ENCODE measurements around the gene NEDD8. TPM values are rescaled to one million over a fixed set of nuclear protein-coding genes. Genes with fewer than 3 reads are reported as not detected.
"Not testable (repeated sequence)": the region's sequence is repeated elsewhere in the genome, so short reads cannot be mapped to it uniquely, and the experiment has no call there.

Gene NEDD8
- total RNA-seq, 4 donors from 2014 or later: 42.2 to 113 (median 69.9) TPM

GRCh38 chr14:24226473-24226872 is 5.7 kb downstream of the NEDD8 start:
- intact Hi-C loops (cut with DNase I; ENCODE audit: low total_unique reads): no loop called here

GRCh38 chr14:24224618-24225071 is 7.5 kb downstream of the NEDD8 start:
- Histone ChIP-seq H3K27me3 (no peaks in the 10 kb centered on the region), H3K4me1 (no peaks in the 10 kb centered on the region), H3K36me3 (peaks cover 0 to 7% (median 0%) of the 10 kb centered on the region in 4 donors), H3K4me3 (no peak overlapping the region), H3K27ac (no peak overlapping the region), H3K9me3 (no peaks in the 10 kb centered on the region)
- in situ Hi-C loops (cut with MboI; ENCODE audit: low pct_ligation_motif_present in 1 of 4, low pct_unique_long_range_greater_than_20kb in 1 of 4, low sequenced_read_pairs in 3 of 4) (loop anchor here in 3 of 4 donors (25.0 kb wide), 1 partner anchor 213 kb away; the partner anchor contains the start of genes CBLN3 (in 3 of the 3), KHNYN (in 3 of the 3) and SDR39U1 (in 3 of the 3)), intact Hi-C loops (cut with DNase I; ENCODE audit: low total_unique reads) (no loop called here)
- WGBS, 2 donors (ENCODE audit: low coverage in 1 of 2): 84 to 94% methylated on average over 2 to 7 of the region's 7 CpGs
- TF ChIP-seq CTCF (IDR thresholded peaks at IDR 0.05) (no peak), POLR2A (IDR thresholded peaks at IDR 0.05) (no peak), POLR2AphosphoS5 (IDR thresholded peaks at IDR 0.05) (no peak), EP300 (IDR thresholded peaks at IDR 0.05; ENCODE audit: low read depth) (no peak)
- no peak for DNase-seq

More at GRCh38 chr14:24226473-24226872, 5.7 kb downstream of the NEDD8 start:
- in situ Hi-C loops (cut with MboI; ENCODE audit: low pct_ligation_motif_present in 1 of 4, low pct_unique_long_range_greater_than_20kb in 1 of 4, low sequenced_read_pairs in 3 of 4): loop anchor here in 3 of 4 donors (25.0 kb wide), 1 partner anchor 211 kb away; the partner anchor contains the start of genes CBLN3 (in 3 of the 3), KHNYN (in 3 of the 3) and SDR39U1 (in 3 of the 3)
- no peak overlapping the region for H3K4me3 ChIP-seq
- TF ChIP-seq POLR2A (IDR thresholded peaks at IDR 0.05) (no peak), POLR2AphosphoS5 (IDR thresholded peaks at IDR 0.05) (no peak), CTCF (IDR thresholded peaks at IDR 0.05) (no peak)
- WGBS, 2 donors (ENCODE audit: low coverage in 1 of 2): 67 to 80% methylated on average over 1 of the region's 1 CpG
- peaks cover 8 to 10% (median 10%) of the 10 kb centered on the region in 4 donors for H3K4me1 ChIP-seq
- no peaks in the 10 kb centered on the region for H3K27me3 ChIP-seq
- H3K9me3 ChIP-seq: no peaks in the 10 kb centered on the region
- no peak overlapping the region for H3K27ac ChIP-seq
- peaks cover 0 to 7% (median 0%) of the 10 kb centered on the region in 4 donors for H3K36me3 ChIP-seq
- DNase-seq: no peak

GRCh38 chr14:24222987-24223386 is 9.2 kb downstream of the NEDD8 start:
- in situ Hi-C loops (cut with MboI; ENCODE audit: low pct_ligation_motif_present in 1 of 4, low pct_unique_long_range_greater_than_20kb in 1 of 4, low sequenced_read_pairs in 3 of 4); H3K9me3 ChIP-seq; H3K4me1 ChIP-seq; intact Hi-C loops (cut with DNase I; ENCODE audit: low total_unique reads); H3K4me3 ChIP-seq; DNase-seq; H3K27me3 ChIP-seq; H3K36me3 ChIP-seq; H3K27ac ChIP-seq: not testable (repeated sequence)
- 90 to 97% methylated on average over 1 to 4 of the region's 4 CpGs for WGBS, 2 donors (ENCODE audit: low coverage in 1 of 2)

- in situ Hi-C loops (cut with MboI; ENCODE audit: low pct_ligation_motif_present in 1 of 4, low pct_unique_long_range_greater_than_20kb in 1 of 4, low sequenced_read_pairs in 3 of 4) (no loop called here), intact Hi-C loops (cut with DNase I; ENCODE audit: low total_unique reads) (no loop called here)
- Histone ChIP-seq H3K9me3 (no peaks in the 10 kb centered on the region), H3K36me3 (no peaks in the 10 kb centered on the region), H3K4me3 (no peak overlapping the region), H3K27ac (no peak overlapping the region), H3K4me1 (peaks cover 4 to 13% (median 5%) of the 10 kb centered on the region in 4 donors), H3K27me3 (no peaks in the 10 kb centered on the region)
- WGBS, 2 donors (ENCODE audit: low coverage in 1 of 2): 61 to 63% methylated on average over 3 of the region's 3 CpGs
- no peak for DNase-seq
- TF ChIP-seq CTCF (IDR thresholded peaks at IDR 0.05): no peak
- no peak for TF ChIP-seq EP300 (IDR thresholded peaks at IDR 0.05; ENCODE audit: low read depth)
- no peak for TF ChIP-seq POLR2A (IDR thresholded peaks at IDR 0.05)
- no peak for TF ChIP-seq POLR2AphosphoS5 (IDR thresholded peaks at IDR 0.05)
Measured at GRCh38 chr14:24219521-24219920, 12.6 kb downstream of the NEDD8 start.

GRCh38 chr14:24219080-24219479 is 13.1 kb downstream of the NEDD8 start:
- no peak overlapping the region for H3K4me3 ChIP-seq
- no peak for DNase-seq
- TF ChIP-seq EP300 (IDR thresholded peaks at IDR 0.05; ENCODE audit: low read depth) (no peak), POLR2A (IDR thresholded peaks at IDR 0.05) (no peak), POLR2AphosphoS5 (IDR thresholded peaks at IDR 0.05) (no peak), CTCF (IDR thresholded peaks at IDR 0.05) (no peak)
- H3K27me3 ChIP-seq: no peaks in the 10 kb centered on the region
- no peaks in the 10 kb centered on the region for H3K36me3 ChIP-seq
- intact Hi-C loops (cut with DNase I; ENCODE audit: low total_unique reads): no loop called here
- peaks cover 4 to 18% (median 8%) of the 10 kb centered on the region in 4 donors for H3K4me1 ChIP-seq
- in situ Hi-C loops (cut with MboI; ENCODE audit: low pct_ligation_motif_present in 1 of 4, low pct_unique_long_range_greater_than_20kb in 1 of 4, low sequenced_read_pairs in 3 of 4): no loop called here
- H3K9me3 ChIP-seq: no peaks in the 10 kb centered on the region
- WGBS, 2 donors (ENCODE audit: low coverage in 1 of 2): 84% methylated on average over 4 of the region's 4 CpGs; no CpG with 5 or more reads in 1 of the 2 donors
- no peak overlapping the region for H3K27ac ChIP-seq

GRCh38 chr14:24216876-24217275 is 15.3 kb downstream of the NEDD8 start:
- H3K9me3 ChIP-seq; H3K4me3 ChIP-seq; in situ Hi-C loops (cut with MboI; ENCODE audit: low pct_ligation_motif_present in 1 of 4, low pct_unique_long_range_greater_than_20kb in 1 of 4, low sequenced_read_pairs in 3 of 4); H3K36me3 ChIP-seq; intact Hi-C loops (cut with DNase I; ENCODE audit: low total_unique reads); H3K27ac ChIP-seq; DNase-seq; H3K27me3 ChIP-seq: not testable (repeated sequence)
- 94% methylated on average over 1 of the region's 1 CpG; no CpG with 5 or more reads in 1 of the 2 donors for WGBS, 2 donors (ENCODE audit: low coverage in 1 of 2)
- peaks cover 15 to 31% (median 18%) of the 10 kb centered on the region in 4 donors for H3K4me1 ChIP-seq

Data from transverse colon (tissue), 4 donors.